ENCODE measurements around the gene PCDHGA3.
"Not testable (repeated sequence)": the region's sequence is repeated elsewhere in the genome, so short reads cannot be mapped to it uniquely, and the experiment has no call there.

PCDHGA3 gene

DNA sequence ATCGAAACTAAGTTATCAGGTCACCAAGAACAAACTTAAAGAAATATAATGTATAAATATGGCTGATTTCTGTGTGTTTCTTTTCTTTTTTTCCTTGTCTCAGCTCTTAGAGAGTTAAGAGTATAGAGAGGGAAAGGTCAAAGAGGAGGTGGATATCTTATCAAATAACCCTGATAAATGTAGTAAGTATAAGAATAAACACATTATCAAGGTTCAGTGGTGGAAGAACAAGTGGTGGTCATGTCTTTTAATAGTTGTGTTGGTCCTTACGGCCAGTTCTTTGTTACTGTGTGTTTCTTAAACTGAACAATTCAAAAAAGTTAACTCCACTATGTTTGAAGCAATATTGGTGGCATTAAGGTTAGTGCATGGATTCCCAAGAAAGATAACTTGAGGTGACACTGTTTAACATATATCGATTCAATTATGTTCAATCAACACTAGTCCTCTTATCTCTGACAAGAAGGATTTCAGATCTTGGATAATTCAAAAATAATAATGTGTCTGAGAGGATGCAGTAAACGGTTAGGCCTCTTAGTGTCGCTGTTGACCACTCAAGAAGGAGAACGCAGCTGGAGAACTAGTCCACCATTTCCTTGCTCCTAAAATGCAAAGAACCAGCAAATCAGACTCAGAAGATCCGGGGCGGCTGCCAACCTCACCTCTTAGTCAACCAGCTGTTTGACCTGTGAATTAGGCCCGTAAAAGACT lies at the start of gene PCDHGA3:
Gene PCDHGA3, plus strand, starts transcription at position 588 of the 711 bp plus-strand sequence. CDS start 205 bp downstream, outside the sequence.
- no peak for DNase-seq

DNA sequence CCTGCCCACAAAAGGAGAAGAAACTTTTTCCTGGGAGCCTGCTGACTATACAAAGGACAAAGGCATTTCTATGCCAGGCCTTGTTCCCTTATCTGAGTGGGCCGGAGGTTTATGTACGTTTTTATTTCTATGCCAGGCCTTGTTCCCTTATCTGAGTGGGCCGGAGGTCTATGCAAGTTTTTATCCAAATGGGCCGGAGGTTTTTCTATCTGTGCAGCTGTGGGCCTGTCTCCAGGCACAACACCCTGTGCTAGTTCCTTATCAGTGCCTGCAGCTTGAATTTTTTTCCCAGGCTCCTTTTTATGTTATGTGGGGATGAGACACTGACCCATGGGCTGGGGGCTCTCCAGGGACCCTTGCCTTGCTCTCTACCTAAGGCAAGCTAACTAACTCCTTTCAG lies 45.3 kb upstream of the PCDHGA3 start:
- DNase-seq, result no peak

DNA sequence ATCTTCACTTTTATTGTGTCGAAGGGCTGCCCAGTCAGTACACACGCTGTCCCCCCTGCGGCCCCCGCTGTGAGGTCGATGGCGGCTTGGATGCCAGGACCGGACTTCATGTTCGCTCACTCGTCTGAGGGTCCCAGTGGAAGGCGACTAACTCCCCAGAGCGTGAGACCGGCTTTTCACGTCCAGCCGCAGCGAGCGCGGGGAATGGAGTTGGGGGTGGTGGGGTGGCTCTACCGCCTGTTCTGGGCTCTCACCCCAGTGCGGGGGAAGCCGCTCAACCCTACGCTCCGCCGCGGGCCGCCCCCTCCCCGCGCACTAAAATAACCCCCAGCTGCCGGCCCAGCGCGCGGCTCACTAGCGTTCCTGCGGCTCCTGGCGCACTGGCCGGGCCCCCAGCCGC lies 39.9 kb upstream of the PCDHGA3 start, which contains the start of gene SLC25A2:
Gene SLC25A2, minus strand, starts transcription at position 294 of the 400 bp plus-strand sequence. Its CDS starts 184 bp downstream, at position 110.
- no peak for DNase-seq

DNA sequence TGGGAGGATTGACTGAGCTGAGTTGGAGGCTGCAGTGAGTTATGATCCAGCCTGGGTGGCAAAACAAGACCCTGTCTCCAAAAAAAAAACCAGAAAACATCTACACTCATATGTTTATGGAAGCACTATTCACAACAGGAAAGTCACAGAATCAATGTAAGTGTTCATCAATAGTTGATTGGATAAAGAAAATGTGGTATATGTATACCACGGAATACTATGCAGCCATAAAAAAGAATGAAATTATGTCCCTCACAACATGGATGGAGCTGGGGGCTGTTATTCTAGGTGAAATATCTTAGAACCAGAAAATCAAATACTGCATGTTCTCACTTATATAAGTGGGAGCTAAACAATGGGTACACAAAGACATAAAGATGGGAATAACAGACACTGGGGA lies 37.0 kb upstream of the PCDHGA3 start:
- no peak for DNase-seq

DNA sequence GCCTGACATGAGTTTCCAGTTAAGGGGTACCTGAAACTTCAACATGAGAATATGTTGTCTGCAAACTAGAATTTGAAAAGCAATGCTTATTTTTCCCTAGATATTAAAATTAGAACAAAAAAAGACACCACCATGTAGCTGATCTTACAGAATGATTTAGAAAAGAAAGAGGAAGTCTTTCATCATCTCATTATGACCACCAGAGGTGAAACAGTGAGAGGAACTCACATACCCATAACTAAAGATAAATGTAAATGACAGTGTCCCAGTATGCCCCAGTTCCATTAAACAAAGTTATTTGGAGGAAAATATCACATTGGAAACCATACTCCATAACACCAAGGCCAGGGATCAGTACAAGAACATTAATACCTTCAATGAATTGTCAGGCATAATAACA lies 29.9 kb upstream of the PCDHGA3 start:
- DNase-seq, result no peak

DNA sequence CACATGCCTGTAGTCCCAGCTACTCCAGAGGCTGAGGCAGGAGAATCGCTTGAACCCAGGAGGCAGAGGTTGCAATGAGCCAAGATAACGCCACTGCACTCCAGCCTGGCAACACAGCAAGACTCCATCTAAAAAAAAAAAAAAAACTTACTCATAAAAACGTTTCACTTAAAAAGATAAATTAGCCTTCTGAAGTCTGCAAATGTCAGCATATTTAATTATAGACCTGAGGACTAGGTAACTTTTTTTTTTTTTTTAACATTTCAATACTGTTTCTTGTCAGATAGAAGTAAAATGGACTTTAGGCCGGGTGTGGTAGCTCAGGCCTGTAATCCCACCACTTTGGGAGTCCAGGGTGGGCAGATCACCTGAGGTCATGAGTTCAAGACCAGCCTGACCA lies 26.7 kb upstream of the PCDHGA3 start:
- not testable (repeated sequence) for DNase-seq

DNA sequence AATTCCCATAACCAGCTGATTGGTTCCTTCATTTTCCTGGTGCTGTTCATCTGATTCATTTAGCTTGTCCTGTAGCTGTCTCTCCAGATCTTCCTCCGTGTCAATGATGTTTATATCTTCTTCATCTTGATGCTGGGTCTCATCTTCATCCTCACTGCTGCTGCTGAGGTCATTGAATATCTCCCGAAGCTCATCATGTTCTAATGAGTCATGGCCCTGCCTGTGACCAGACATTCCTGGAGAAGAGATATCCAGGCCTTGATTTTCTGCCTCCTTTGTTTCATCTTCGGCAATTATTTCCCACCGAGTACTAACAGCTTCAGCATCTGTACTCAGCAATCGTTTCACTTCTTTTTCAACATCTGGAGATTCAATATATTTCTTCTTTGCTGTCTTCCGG lies 24.4 kb upstream of the PCDHGA3 start:
- DNase-seq, result no peak

DNA sequence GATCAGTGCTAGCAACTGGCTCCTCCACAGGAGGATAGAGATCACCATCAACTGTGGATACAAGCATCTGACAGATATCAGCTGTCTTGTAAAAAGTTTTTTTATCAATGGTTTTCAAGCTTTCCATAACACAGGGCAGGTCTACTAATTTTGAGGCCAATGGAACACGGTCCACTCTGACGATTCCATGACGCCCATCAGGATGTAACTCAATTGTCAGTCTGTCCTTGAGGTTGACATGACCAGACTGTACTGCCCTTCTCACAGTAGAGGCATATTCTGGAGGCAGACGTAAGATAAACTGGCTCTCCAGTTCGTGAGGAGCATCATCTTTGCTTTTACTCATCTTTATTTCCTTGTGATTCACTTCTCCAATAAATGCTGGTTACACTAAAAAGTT lies 23.9 kb upstream of the PCDHGA3 start:
- DNase-seq, result no peak

DNA sequence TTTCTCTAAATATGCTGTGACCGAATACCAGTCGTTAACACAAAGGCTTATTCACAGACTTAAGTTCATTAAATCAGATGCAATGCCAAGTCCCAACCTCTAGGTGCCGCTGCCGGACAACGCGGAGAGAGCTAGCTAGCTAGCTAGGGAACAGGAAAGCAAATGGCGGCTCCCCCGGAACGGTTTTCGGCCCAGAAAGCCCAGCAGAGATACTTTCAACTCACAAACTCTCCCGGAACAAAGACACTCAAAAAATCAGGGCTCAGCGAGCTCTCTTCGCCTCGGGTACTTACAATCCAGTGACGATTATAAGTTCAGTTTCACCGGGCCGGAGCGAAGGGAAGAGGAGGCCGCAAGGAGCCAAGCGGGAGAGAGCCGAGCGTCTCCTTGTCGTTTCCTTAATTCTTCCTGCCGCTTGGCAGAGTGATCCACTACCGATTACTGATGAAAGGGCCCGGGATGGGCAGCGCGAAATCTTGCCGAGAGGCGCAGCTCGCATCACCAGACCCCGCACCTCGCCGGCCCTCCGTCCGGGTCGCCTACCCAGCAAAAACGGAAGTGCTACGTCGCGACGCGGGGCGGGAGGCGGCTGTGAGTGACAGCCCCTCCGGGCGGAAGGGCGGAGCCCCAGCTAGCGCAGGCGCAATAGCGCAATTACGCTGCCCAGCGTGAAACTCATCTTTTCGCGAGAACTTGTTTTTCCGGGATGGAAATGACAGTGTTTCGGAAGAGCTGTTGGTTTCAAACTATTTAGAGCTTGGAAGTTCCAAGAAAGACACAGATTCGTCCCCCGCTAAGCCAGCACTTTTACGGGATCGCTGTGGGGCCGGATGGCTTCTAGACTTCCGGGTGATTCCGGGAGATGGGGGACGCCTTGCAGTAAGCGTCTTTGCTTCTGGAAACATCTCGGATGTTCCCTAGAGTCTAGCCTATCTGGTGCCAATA lies 23.1 kb upstream of the PCDHGA3 start, which contains the start of gene TAF7:
Gene TAF7, minus strand, starts transcription at position 560 of the 945 bp plus-strand sequence. CDS start 740 bp downstream, outside the sequence.
- peak; percentile 87 for DNase-seq

DNA sequence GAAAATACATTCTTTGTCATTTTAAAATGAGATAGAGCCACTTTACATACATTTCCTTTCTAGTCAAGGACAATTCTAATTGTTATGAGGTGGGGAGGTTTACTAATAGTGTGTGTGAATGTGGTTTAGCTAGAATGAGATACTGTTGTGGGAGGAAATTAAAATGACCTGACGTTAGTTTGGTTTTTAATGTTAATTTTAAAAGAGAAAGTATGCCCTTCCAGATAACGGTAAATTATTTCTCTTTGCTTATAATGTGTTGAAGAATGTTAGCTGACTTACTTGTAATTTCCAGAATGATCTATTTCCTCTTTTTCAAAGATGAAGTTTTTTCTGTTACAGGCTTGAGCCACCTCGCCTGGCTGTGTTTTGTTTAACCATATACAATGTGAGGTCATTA lies 21.4 kb upstream of the PCDHGA3 start:
- DNase-seq, result no peak

DNA sequence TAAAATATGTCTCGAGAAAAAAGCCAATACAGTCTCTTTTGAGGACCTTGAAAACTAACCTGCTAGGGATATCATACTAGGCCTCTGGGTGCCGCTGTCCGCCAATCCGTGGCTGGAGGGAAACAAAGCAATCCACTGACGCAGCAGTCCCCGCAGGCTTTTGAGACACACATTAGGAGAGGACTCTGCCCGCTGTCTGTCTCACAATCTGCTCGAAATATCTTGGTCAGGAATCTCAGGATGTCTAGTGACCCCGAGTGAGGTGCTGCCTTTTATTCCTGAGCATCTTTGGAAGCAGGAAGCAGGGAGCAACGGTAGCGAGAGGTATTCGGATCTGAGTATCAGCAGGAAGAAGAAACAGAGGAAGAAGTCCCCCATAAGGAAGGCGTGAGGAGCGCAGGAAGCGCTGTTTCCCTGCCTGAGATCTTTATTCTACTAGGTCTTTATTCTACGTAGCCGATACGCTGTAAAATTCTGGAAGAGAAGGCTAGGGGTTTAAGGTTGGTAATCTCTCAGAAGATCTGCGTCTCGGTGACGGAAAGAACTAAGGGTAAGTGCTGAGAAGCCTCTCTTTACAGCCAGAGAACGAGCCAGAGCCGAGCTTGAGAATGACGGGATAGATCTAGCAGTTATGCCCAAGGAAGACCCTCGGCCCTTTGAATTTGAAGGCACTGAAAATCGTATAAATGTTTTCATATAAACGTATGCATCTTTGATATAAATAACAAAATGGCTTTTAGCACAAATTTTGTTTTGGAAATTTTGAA lies 17.4 kb upstream of the PCDHGA3 start:
- DNase-seq, result peak; percentile 59

DNA sequence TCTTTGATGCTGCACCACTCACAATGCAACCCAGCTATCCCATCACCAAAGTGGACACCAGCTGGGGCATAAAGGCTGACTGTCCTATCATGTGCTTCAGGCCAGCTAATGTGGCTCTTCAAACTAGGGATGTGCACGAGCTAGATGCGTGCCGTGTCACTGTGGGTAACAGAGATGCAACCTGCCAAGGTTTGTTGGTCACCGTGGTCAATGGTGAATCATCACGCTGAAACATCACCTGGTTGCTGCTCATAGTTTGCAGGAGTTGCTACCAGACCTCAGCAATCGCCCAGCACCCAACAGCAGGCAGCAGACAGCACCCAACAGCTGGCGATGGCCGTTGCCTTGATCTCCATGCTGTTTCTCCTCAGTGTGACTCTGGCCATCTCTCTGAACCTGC lies 15.4 kb upstream of the PCDHGA3 start:
- DNase-seq, result no peak

DNA sequence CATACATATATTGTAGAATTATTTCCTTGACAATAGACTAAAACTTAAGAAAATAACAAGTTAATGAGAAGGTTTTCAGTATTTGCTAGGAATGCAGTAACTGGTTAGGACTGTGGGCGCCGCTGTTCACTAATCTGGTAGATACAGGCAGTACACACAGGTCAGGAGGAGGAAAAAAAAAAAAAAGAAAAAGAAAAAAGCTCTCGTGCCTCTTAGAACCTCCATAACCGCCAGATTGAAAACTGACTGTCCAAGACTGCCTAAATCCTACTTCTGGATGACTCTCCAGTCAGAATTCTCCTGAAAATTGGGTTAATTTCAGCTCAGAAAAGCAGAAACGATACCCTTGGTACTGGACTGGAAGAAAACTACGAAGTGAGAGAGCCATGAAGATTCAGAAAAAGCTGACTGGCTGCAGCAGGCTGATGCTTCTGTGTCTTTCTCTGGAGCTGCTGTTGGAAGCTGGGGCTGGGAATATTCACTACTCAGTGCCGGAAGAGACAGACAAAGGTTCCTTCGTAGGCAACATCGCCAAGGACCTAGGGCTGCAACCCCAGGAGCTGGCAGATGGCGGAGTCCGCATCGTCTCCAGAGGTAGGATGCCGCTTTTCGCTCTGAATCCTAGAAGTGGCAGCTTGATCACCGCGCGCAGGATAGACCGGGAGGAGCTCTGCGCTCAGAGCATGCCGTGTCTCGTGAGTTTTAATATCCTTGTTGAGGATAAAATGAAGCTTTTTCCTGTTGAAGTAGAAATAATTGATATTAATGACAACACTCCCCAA lies 13.1 kb upstream of the PCDHGA3 start, which contains the start of gene PCDHGA1:
Gene PCDHGA1, plus strand, starts transcription at position 216 of the 782 bp plus-strand sequence.
- DNase-seq, result no peak

DNA sequence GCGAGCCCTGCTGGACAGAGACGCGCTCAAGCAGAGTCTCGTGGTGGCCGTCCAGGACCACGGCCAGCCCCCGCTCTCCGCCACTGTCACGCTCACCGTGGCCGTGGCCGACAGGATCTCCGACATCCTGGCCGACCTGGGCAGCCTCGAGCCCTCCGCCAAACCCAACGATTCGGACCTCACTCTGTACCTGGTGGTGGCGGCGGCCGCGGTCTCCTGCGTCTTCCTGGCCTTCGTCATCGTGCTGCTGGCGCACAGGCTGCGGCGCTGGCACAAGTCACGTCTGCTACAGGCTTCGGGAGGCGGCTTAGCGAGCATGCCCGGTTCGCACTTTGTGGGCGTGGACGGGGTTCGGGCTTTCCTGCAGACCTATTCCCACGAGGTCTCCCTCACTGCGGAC lies 11.1 kb upstream of the PCDHGA3 start:
- not testable (repeated sequence) for DNase-seq

DNA sequence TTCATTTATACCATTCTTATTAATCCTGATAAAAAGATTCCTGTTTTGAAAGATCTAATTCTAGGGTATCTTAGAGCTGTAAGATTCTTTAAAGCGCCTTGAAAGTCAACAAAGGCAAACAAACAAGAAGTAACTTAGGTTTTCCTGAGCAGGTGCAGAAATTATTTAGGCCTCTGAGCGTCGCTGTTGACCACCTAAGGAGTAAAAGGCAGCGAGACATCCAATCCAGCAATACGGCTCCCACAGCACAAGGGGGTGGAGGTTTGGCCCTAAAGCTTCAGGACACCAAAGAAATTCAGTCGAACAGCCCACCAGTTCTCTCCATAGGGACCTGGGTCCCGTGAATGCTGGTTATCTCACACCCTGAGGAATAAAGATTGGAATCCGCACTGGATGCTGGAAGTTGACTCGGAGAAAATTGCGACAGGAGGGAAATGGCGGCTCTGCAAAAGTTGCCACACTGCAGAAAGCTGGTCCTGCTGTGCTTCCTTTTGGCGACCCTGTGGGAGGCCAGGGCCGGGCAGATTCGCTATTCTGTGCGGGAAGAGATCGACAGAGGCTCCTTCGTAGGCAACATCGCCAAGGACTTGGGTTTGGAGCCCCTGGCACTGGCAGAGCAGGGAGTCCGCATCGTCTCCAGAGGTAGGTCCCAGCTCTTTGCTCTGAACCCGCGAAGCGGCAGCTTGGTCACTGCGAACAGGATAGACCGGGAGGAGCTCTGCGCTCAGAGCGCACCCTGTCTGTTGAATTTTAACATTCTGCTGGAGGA lies 4.9 kb upstream of the PCDHGA3 start, which contains the start of gene PCDHGA2:
Gene PCDHGA2, plus strand, starts transcription at position 223 of the 769 bp plus-strand sequence.
- no peak for DNase-seq

DNA sequence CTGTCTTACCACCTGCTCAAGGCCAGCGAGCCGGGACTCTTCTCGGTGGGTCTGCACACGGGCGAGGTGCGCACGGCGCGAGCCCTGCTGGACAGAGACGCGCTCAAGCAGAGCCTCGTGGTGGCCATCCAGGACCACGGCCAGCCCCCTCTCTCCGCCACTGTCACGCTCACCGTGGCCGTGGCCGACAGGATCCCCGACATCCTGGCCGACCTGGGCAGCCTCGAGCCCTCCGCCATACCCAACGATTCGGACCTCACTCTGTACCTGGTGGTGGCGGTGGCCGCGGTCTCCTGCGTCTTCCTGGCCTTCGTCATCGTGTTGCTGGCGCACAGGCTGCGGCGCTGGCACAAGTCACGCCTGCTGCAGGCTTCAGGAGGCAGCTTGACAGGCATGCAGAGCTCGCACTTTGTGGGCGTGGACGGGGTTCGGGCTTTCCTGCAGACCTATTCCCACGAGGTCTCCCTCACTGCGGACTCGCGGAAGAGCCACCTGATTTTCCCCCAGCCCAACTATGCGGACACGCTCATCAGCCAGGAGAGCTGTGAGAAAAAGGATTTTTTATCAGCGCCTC lies 2.8 kb upstream of the PCDHGA3 start:
- not testable (repeated sequence) for DNase-seq

DNA sequence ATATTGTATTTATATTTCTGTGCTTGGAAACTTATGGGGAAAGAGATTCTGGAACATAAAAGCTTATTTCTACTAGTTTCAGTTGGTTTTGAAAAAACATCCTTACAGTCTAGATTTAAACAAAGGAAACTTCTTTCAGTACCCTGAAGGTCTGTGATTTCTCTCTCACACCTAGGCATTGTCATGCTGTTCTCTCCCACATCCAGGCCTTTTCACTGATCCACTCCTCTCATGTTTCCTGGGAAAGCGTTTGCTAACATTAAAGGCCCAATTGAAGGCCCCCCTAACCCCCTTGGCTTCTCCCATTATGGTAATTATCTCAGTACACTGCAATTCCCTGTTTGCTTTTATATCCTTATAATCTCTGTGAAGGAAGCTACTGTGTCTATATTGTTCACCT lies 856 bp upstream of the PCDHGA3 start:
- DNase-seq, result no peak

DNA sequence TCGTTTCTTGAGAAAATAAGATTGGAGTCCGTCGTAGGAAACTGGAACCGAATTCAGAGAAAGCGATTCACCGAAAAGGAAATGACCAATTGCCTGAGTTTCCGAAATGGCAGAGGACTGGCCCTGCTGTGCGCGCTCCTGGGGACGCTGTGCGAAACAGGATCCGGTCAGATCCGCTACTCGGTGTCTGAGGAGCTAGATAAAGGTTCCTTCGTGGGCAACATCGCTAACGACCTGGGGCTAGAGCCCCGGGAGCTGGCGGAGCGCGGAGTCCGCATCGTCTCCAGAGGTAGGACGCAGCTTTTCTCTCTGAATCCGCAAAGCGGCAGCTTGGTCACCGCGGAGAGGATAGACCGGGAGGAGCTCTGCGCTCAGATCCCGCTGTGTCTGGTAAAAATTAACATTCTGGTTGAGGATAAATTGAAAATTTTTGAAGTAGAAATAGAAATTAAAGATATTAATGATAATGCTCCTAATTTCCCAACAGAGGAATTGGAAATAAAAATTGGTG lies 379 bp downstream of the PCDHGA3 start:
- DNase-seq, result no peak

DNA sequence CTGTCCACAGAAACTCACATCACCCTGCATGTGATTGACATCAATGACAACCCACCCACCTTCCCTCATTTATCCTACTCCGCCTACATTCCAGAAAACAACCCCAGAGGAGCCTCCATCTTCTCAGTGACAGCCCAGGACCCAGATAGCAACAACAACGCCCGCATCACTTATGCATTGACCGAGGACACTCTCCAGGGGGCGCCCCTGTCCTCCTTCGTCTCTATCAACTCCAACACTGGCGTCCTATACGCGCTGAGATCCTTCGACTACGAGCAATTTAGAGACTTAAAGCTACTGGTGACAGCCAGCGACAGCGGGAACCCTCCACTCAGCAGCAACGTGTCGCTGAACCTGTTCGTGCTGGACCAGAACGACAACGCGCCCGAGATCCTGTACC lies 1.7 kb downstream of the PCDHGA3 start:
- DNase-seq, result no peak

DNA sequence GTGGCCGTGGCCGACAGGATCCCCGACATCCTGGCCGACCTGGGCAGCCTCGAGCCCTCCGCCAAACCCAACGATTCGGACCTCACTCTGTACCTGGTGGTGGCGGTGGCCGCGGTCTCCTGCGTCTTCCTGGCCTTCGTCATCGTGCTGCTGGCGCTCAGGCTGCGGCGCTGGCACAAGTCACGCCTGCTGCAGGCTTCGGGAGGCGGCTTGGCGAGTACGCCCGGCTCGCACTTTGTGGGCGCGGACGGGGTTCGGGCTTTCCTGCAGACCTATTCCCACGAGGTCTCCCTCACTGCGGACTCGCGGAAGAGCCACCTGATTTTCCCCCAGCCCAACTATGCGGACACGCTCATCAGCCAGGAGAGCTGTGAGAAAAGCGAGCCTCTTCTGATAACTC lies 2.4 kb downstream of the PCDHGA3 start:
- not testable (repeated sequence) for DNase-seq

All from activated CD4-positive, alpha-beta T cell treated with anti-CD3 and anti-CD28 coated beads for 1 hour (primary cell).